Loucy (cell line): ENCODE data around the gene TMEM204.

Source experiments
- H2AFZ ChIP-seq: fragments of 200-600 bp; sonication (generic); 2 replicates; pipeline ENCODE4 v1.6.0; 2016; ENCODE audit warnings: antibody characterized with exemption, mild to moderate bottlenecking, low read length, moderate library complexity
- H3F3A ChIP-seq: fragments of 200-600 bp; 2 replicates; pipeline ENCODE4 v1.6.0; 2016; ENCODE audit warnings: antibody characterized with exemption, low read depth, mild to moderate bottlenecking
- H3K27me3 ChIP-seq: fragments of 200-600 bp; sonication (generic); 2 replicates; pipeline ENCODE4 v1.6.1; 2014; ENCODE audit warnings: low read length, mild to moderate bottlenecking; ENCODE audit not compliant: insufficient read depth, poor library complexity, severe bottlenecking
- H3K36me3 ChIP-seq: fragments of 200-600 bp; sonication (generic); 2 replicates; pipeline ENCODE4 v1.6.1; 2016; ENCODE audit warnings: low read length; ENCODE audit not compliant: insufficient read depth
- H3K4me1 ChIP-seq: fragments of 200-600 bp; sonication (generic); 2 replicates; pipeline ENCODE4 v1.5.1; 2014; ENCODE audit warnings: low read length, mild to moderate bottlenecking; ENCODE audit not compliant: insufficient read depth, poor library complexity, severe bottlenecking
- H3K4me2 ChIP-seq: fragments of 200-600 bp; sonication (generic); 2 replicates; pipeline ENCODE4 v1.6.0; 2014; ENCODE audit warnings: antibody characterized with exemption, low read length, low read depth, mild to moderate bottlenecking; ENCODE audit not compliant: poor library complexity, severe bottlenecking
- H3K4me3 ChIP-seq: fragments of 200-600 bp; sonication (generic); 2 replicates; pipeline ENCODE4 v1.5.1; 2014; ENCODE audit warnings: low read length, mild to moderate bottlenecking, mixed read lengths; ENCODE audit not compliant: poor library complexity, severe bottlenecking
- H3K79me2 ChIP-seq: fragments of 200-600 bp; sonication (generic); 2 replicates; pipeline ENCODE4 v1.6.1; 2014; ENCODE audit warnings: low read length; ENCODE audit not compliant: insufficient read depth
- H3K9ac ChIP-seq: fragments of 200-600 bp; sonication (generic); 2 replicates; pipeline ENCODE4 v1.6.0; 2014; ENCODE audit warnings: mild to moderate bottlenecking, low read depth, low read length, moderate library complexity; ENCODE audit not compliant: poor library complexity, severe bottlenecking
- H3K9me2 ChIP-seq: fragments of 200-600 bp; sonication (generic); replicated peaks from 2 replicates; pipeline ENCODE4 v1.6.1; 2016; ENCODE audit warnings: low read depth, low read length, mixed read lengths
- H3K9me3 ChIP-seq: fragments of 200-600 bp; sonication (generic); 2 replicates; pipeline ENCODE4 v1.6.1; 2014; ENCODE audit warnings: mild to moderate bottlenecking, antibody characterized with exemption, low read length, low read depth; ENCODE audit not compliant: insufficient read depth
- H4K20me1 ChIP-seq: fragments of 200-600 bp; sonication (generic); 2 replicates; pipeline ENCODE4 v1.6.0; 2014; ENCODE audit warnings: antibody characterized with exemption, low read length, mild to moderate bottlenecking; ENCODE audit not compliant: insufficient read depth, poor library complexity, severe bottlenecking
- EZH2phosphoT487 ChIP-seq: fragments of 200-600 bp; IDR thresholded peaks from 2 replicates; pipeline ENCODE4 v1.6.1; 2018; ENCODE audit warnings: antibody characterized with exemption, mild to moderate bottlenecking, moderate library complexity, borderline replicate concordance
- TF ChIP-seq, protein P1 (sequence below): fragments of 200-600 bp; sonication (generic); conservative IDR thresholded peaks from 2 replicates; pipeline ENCODE4 v1.5.1; 2014; ENCODE audit warnings: mild to moderate bottlenecking, antibody characterized with exemption, low read length

TMEM204 gene

DNA sequence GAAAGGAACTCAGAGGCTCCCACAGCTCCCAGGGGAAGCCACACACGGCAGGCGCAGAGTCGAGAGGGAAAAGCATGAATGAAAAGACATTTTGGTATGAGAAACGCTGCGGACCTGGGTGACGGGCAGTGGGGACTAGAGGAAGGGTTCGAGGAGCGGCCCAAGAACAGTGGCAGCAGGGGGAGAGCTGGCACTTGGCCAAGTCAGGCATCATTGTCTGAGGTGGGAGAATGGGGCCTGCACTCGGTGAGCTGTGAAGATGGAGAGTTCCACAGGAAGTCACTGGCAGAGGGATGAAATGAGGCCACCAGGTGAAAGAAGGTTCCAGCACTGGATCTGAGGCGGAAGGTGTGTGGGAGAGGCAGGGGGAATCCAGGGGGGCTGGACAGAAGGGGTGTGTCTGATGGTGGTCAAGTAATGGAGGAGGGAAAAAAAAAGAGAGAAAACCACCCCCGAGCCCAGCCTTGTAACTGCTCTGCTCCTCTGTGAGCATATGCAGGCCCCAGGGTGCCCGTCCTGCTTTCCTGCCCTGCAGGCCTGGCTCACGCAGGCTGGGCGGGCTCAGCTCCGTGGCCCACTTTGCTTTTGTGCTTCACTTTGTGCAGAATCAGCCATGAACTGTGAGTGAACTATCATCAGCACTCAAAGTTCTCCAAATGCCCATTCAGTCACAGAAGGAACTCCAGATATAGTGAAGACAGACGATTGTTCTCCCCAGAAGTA lies 31.8 kb downstream of the TMEM204 start:
- no peak for TF ChIP-seq EZH2phosphoT487
- TF ChIP-seq, protein P1, sequence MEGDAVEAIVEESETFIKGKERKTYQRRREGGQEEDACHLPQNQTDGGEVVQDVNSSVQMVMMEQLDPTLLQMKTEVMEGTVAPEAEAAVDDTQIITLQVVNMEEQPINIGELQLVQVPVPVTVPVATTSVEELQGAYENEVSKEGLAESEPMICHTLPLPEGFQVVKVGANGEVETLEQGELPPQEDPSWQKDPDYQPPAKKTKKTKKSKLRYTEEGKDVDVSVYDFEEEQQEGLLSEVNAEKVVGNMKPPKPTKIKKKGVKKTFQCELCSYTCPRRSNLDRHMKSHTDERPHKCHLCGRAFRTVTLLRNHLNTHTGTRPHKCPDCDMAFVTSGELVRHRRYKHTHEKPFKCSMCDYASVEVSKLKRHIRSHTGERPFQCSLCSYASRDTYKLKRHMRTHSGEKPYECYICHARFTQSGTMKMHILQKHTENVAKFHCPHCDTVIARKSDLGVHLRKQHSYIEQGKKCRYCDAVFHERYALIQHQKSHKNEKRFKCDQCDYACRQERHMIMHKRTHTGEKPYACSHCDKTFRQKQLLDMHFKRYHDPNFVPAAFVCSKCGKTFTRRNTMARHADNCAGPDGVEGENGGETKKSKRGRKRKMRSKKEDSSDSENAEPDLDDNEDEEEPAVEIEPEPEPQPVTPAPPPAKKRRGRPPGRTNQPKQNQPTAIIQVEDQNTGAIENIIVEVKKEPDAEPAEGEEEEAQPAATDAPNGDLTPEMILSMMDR, result no peak
- H3K9me2 ChIP-seq, result no peaks in the 10 kb centered on the region
- no peaks in the 10 kb centered on the region for H3K36me3 ChIP-seq
- H3K79me2 ChIP-seq, result no peaks in the 10 kb centered on the region
- no peaks in the 10 kb centered on the region for H3K27me3 ChIP-seq
- H3F3A ChIP-seq, result no peaks in the 10 kb centered on the region
- no peaks in the 10 kb centered on the region for H3K9me3 ChIP-seq
- H3K4me1 ChIP-seq, result no peaks in the 10 kb centered on the region
- H4K20me1 ChIP-seq, result no peaks in the 10 kb centered on the region
- no peak overlapping the region for H3K4me3 ChIP-seq
- no peak overlapping the region for H3K4me2 ChIP-seq
- no peak overlapping the region for H3K9ac ChIP-seq
- no peak overlapping the region for H2AFZ ChIP-seq

DNA sequence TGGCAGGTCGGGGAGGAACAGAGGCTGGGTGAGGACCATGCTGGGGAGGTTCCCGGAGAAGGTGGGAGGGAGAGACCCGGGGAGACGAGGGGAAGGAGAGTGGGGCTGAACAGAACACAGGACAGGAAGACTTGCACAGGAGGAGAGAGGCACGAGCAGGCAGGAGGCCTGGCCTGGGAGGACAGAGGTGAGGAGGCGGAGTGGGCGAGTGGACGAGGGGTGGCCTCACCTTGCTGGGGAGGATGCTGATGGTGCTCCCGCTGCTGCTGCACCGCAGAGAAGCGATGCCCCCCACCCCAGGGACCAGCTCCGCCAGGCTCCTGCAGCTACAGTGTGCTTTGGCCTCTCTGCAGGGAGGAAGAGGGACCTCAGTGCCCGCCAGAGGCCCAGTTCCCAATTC lies 34.5 kb downstream of the TMEM204 start:
- no peaks in the 10 kb centered on the region for H3K4me1 ChIP-seq
- no peaks in the 10 kb centered on the region for H3K79me2 ChIP-seq
- no peaks in the 10 kb centered on the region for H3F3A ChIP-seq
- no peaks in the 10 kb centered on the region for H3K9me3 ChIP-seq
- no peak overlapping the region for H3K4me2 ChIP-seq
- H3K9ac ChIP-seq, result no peak overlapping the region
- H3K4me3 ChIP-seq, result no peak overlapping the region
- no peaks in the 10 kb centered on the region for H3K9me2 ChIP-seq
- H3K36me3 ChIP-seq, result no peaks in the 10 kb centered on the region
- no peaks in the 10 kb centered on the region for H3K27me3 ChIP-seq
- TF ChIP-seq, protein P1, result no peak
- TF ChIP-seq EZH2phosphoT487, result no peak
- no peaks in the 10 kb centered on the region for H4K20me1 ChIP-seq
- no peak overlapping the region for H2AFZ ChIP-seq

DNA sequence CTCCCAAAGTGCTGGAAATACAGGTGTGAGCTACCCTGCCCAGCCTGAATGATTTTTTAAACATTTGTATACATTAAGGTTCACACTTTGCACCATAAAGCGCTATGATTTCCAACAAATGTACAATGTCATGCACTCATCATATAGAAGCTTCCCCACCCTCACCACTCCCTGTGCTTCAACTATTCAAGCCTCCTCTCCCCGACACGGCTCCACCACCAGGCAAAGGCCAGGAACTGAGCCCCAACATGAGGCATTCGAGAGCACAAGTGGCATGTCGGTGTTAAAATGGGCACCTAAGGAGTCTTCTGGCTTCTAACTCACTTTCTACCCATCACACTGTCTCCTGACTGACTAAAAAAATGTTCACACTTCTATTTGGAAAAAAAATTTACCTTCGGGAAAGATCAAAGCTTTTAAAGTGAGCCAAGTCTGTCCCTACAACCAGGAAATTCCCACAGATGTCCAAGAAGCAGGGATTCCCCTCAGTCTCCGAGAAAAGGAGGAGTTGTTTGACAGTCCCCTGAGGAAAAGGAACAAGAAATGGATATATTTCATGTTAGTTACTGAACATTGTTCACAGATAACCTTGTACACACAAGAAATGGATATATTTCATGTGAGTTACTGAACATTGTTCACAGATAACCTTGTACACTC lies 37.7 kb downstream of the TMEM204 start:
- Histone ChIP-seq H3K4me3 (no peak overlapping the region), H3K36me3 (no peaks in the 10 kb centered on the region), H3K9me3 (no peaks in the 10 kb centered on the region), H3K9ac (no peak overlapping the region), H3K4me1 (no peaks in the 10 kb centered on the region), H3K27me3 (no peaks in the 10 kb centered on the region), H4K20me1 (no peaks in the 10 kb centered on the region), H3K79me2 (no peaks in the 10 kb centered on the region), H2AFZ (no peak overlapping the region), H3K9me2 (no peaks in the 10 kb centered on the region), H3F3A (no peaks in the 10 kb centered on the region), H3K4me2 (no peak overlapping the region)
- TF ChIP-seq, protein P1, result no peak
- TF ChIP-seq EZH2phosphoT487, result no peak
